ENCODE results near the gene MTA3. TPM values are rescaled to one million over a fixed set of nuclear protein-coding genes. Genes with fewer than 3 reads are reported as not detected.

Gene MTA3
- total RNA-seq, 2 experiments from 2014 or later = 19.9 to 20.0 TPM

- POLR2A ChIA-PET = interaction anchor here (0.7 kb wide), 1 partner anchor 32 kb away, joined by 3 read pairs; no protein-coding TSS in a partner anchor
Observed at GRCh38 chr2:42651057-42651456, 82.6 kb downstream of the MTA3 start.

GRCh38 chr2:42652086-42652485 is 83.7 kb downstream of the MTA3 start:
- POLR2A ChIA-PET = no interaction called here
- CTCF ChIA-PET = no interaction called here

More at GRCh38 chr2:42651057-42651456, 82.6 kb downstream of the MTA3 start:
- CTCF ChIA-PET = interaction anchor here (0.6 kb wide), 1 partner anchor 730 kb away, joined by 3 read pairs; no protein-coding TSS in a partner anchor

- POLR2A ChIA-PET = no interaction called here
- CTCF ChIA-PET = no interaction called here
Observed at GRCh38 chr2:42653039-42653438, 84.6 kb downstream of the MTA3 start.

GRCh38 chr2:42653908-42654445 is 85.5 kb downstream of the MTA3 start:
- POLR2A ChIA-PET = no interaction called here
- CTCF ChIA-PET = no interaction called here

- POLR2A ChIA-PET = no interaction called here
- CTCF ChIA-PET = no interaction called here
Observed at GRCh38 chr2:42658306-42658705, 89.9 kb downstream of the MTA3 start.

- ChIA-PET POLR2A (no interaction called here), CTCF (no interaction called here)
Observed at GRCh38 chr2:42659609-42660008, 91.2 kb downstream of the MTA3 start.

- ChIA-PET CTCF (interaction anchor here (0.6 to 1.5 kb wide), 6 partner anchors 14 to 172 kb away, joined by 3 to 4 read pairs (median 3); no protein-coding TSS in a partner anchor), POLR2A (no interaction called here)
Observed at GRCh38 chr2:42663106-42663780, 94.8 kb downstream of the MTA3 start.

GRCh38 chr2:42663828-42664227 is 95.4 kb downstream of the MTA3 start:
- ChIA-PET CTCF (interaction anchor here (1.5 kb wide), 1 partner anchor 165 kb away, joined by 4 read pairs; no protein-coding TSS in a partner anchor), POLR2A (no interaction called here)

- ChIA-PET POLR2A (interaction anchor here (0.7 kb wide), 1 partner anchor 589 kb away, joined by 10 read pairs; no protein-coding TSS in a partner anchor), CTCF (interaction anchor here (0.6 kb wide), 1 partner anchor 15 kb away, joined by 3 read pairs; no protein-coding TSS in a partner anchor)
Observed at GRCh38 chr2:42673989-42674579, 105.7 kb downstream of the MTA3 start.

- ChIA-PET CTCF (no interaction called here), POLR2A (no interaction called here)
Observed at GRCh38 chr2:42675815-42676214, 107.4 kb downstream of the MTA3 start.

- CTCF ChIA-PET = no interaction called here
Observed at GRCh38 chr2:42685303-42685702, 116.9 kb downstream of the MTA3 start.

GRCh38 chr2:42693013-42693615 is 124.7 kb downstream of the MTA3 start:
- ChIA-PET POLR2A (no interaction called here), CTCF (no interaction called here)

More at GRCh38 chr2:42685303-42685702, 116.9 kb downstream of the MTA3 start:
- POLR2A ChIA-PET = no interaction called here

GRCh38 chr2:42693688-42694479 is 125.5 kb downstream of the MTA3 start:
- ChIA-PET CTCF (no interaction called here), POLR2A (no interaction called here)

GRCh38 chr2:42696987-42697386 is 128.6 kb downstream of the MTA3 start:
- ChIA-PET CTCF (no interaction called here), POLR2A (no interaction called here)

- POLR2A ChIA-PET = no interaction called here
- CTCF ChIA-PET = no interaction called here
Observed at GRCh38 chr2:42698940-42699339, 130.5 kb downstream of the MTA3 start.

GRCh38 chr2:42706836-42707235 is 138.4 kb downstream of the MTA3 start:
- ChIA-PET POLR2A (no interaction called here), CTCF (no interaction called here)

- ChIA-PET POLR2A (no interaction called here), CTCF (no interaction called here)
Observed at GRCh38 chr2:42708179-42708578, 139.7 kb downstream of the MTA3 start.

- POLR2A ChIA-PET = no interaction called here
- CTCF ChIA-PET = no interaction called here
Observed at GRCh38 chr2:42711896-42712295, 143.5 kb downstream of the MTA3 start.

- ChIA-PET CTCF (no interaction called here), POLR2A (no interaction called here)
Observed at GRCh38 chr2:42712934-42713333, 144.5 kb downstream of the MTA3 start.

- CTCF ChIA-PET = interaction anchor here (0.6 kb wide), 1 partner anchor 98 kb away, joined by 5 read pairs; no protein-coding TSS in a partner anchor
- POLR2A ChIA-PET = no interaction called here
Observed at GRCh38 chr2:42713920-42714319, 145.5 kb downstream of the MTA3 start.
